Psoas muscle (tissue), 8 donors: ENCODE data around the gene KRT10. TPM values are rescaled to one million over a fixed set of nuclear protein-coding genes. Genes with fewer than 3 reads are reported as not detected.

ENCODE experiments used
- ATAC-seq, 4 donors: fragments of 200-7000 bp; cut with Tn5 transposase; one replicate each; pipeline ENCODE4 v1.9.1; 2020; ENCODE audit warnings: moderate library complexity in 3 of 4, mild to moderate bottlenecking in 2 of 4
- DNase-seq, 2 donors: peaks; one replicate each; pipeline ENCODE4 v3.0.0-alpha.2; 2020
- H3K27ac ChIP-seq: fragments of 200-600 bp; one replicate; pipeline ENCODE4 v1.8.0; 2022
- H3K27me3 ChIP-seq, 3 donors: fragments of 200-600 bp in 1 of 3; one replicate each; pipeline versions ENCODE4 v1.6.1 to v1.8.0; 2013 to 2022; ENCODE audit warnings: low read length in 2 of 3, mild to moderate bottlenecking in 2 of 3, moderate library complexity in 1 of 3; ENCODE audit not compliant: insufficient read depth in 3 of 3
- H3K36me3 ChIP-seq, 2 donors: fragments of 200-600 bp in 1 of 2; one replicate each; pipeline versions ENCODE4 v1.6.1 to v1.8.0; 2013 to 2022; ENCODE audit warnings: low read depth in 1 of 2, mild to moderate bottlenecking in 1 of 2, moderate library complexity in 1 of 2; ENCODE audit not compliant: insufficient read depth in 1 of 2
- H3K4me1 ChIP-seq: fragments of 200-600 bp; one replicate; pipeline ENCODE4 v1.8.0; 2022
- H3K4me3 ChIP-seq: fragments of 200-600 bp; one replicate; pipeline ENCODE4 v1.8.0; 2022; ENCODE audit warnings: mild to moderate bottlenecking
- H3K9me3 ChIP-seq: fragments of 200-600 bp; one replicate; pipeline ENCODE4 v1.8.0; 2022
- CTCF ChIP-seq: fragments of 200-600 bp; IDR thresholded peaks from one replicate; pipeline ENCODE4 v1.8.0; 2022; ENCODE audit warnings: antibody characterized with exemption
- WGBS, 3 donors: extraction: QIAGEN DNeasy Blood & Tissue Kit; methylation state at CpG; one replicate each; pipeline versions ENCODE4 v1.1.6 to v1.1.7; 2013; 5-methylcytosine and 5-hydroxymethylcytosine counted together
- intact Hi-C, 2 donors: fragments of 100-400 bp; cut with DNase I; formaldehyde crosslinking; loops; one replicate each; pipeline versions ENCODE4 v1.11.0 to v1.14.2; 2022
- long read RNA-seq, 2 donors: library from polyadenylated mRNA; unstranded; transcript quantifications; one replicate each; pipeline ENCODE4 v2.0.0, GENCODE V29; 2021
- polyA plus RNA-seq, 3 donors: library from polyadenylated mRNA; stranded (reverse); fragments of 200-250 nt; gene quantifications; one replicate each; pipeline ENCODE4 v1.2.3, GENCODE V29; 2013
- total RNA-seq, 4 donors: library from RNA; stranded (reverse); fragmentation: NEBNext Ultra II Directional in 2 of 4; extraction: Animal tissue kit (Norgen Biotek cat#: 25700) in 2 of 4; gene quantifications; one replicate each; pipeline versions ENCODE4 v1.2.1 to v1.2.4, GENCODE V29; 2021 to 2023
- donor health status: healthy with polysubstance abuse.
- donor health status: DM: no; HTN: no; CAD: no; lungs with moderate emphysema.
- donor health status: Bipolar disorder and iron deficiency.
- donor health status: healthy.
- donor health status: DM: yes; HTN: yes; CAD: no.
- donor health status: DM: no; HTN: no; CAD: no.
- donor health status: DM: no; HTN: no; CAD: no.
- donor health status: DM: yes; HTN: yes; CAD: no.

KRT10 gene
- 10 to 100 TPM; 24.2 to 32.9 (median 30.5) TPM for total RNA-seq
- polyA plus RNA-seq = 10 to 100 TPM; 23.3 to 38.8 (median 35.3) TPM
- long read RNA-seq, donor 1, partial matches to known transcripts = 26 of 27 reads
- long read RNA-seq, donor 1, other reads (novel, unspliced or antisense) = 0 of 27 reads
- long read RNA-seq, donor 2, partial matches to known transcripts = 32 of 33 reads
- long read RNA-seq, donor 2, other reads (novel, unspliced or antisense) = 0 of 33 reads

GRCh38 chr17:40822132-40822812 is at the start of gene KRT10:
Gene KRT10, minus strand, starts transcription at chr17:40822614. Its CDS starts 29 bp downstream, at chr17:40822585.
- Histone ChIP-seq H3K27me3 (no peaks in the 10 kb centered on the region), H3K9me3 (no peaks in the 10 kb centered on the region), H3K4me3 (no peak within 1 kb of the TSS), H3K4me1 (peaks cover 17% of the 10 kb centered on the region), H3K27ac (no peak within 1 kb of the TSS), H3K36me3 (peaks cover 1 to 7% of the 10 kb centered on the region in 2 donors)
- no peak for TF ChIP-seq CTCF
- intact Hi-C loops = no loop called here
- ATAC-seq (no peak), DNase-seq (no peak)
- 81 to 96% (median 91%) methylated on average over 7 of the region's 7 CpGs for WGBS, 3 donors

GRCh38 chr17:40871316-40871715 is 48.9 kb upstream of the KRT10 start:
- intact Hi-C loops = no loop called here
- Histone ChIP-seq H3K9me3 (no peaks in the 10 kb centered on the region), H3K4me3 (no peak overlapping the region), H3K4me1 (no peaks in the 10 kb centered on the region), H3K27ac (no peak overlapping the region), H3K27me3 (no peaks in the 10 kb centered on the region), H3K36me3 (no peaks in the 10 kb centered on the region)
- no peak for TF ChIP-seq CTCF
- DNase-seq (no peak), ATAC-seq (no peak)
- WGBS, 3 donors = 90 to 97% (median 96%) methylated on average over 7 of the region's 7 CpGs

GRCh38 chr17:40870136-40870535 is 47.7 kb upstream of the KRT10 start:
- TF ChIP-seq CTCF = no peak
- Histone ChIP-seq H3K4me3 (no peak overlapping the region), H3K27me3 (no peaks in the 10 kb centered on the region), H3K27ac (no peak overlapping the region), H3K9me3 (no peaks in the 10 kb centered on the region), H3K36me3 (no peaks in the 10 kb centered on the region), H3K4me1 (no peaks in the 10 kb centered on the region)
- no peak for ATAC-seq
- intact Hi-C loops = no loop called here
- 70 to 85% (median 79%) methylated on average over 4 of the region's 4 CpGs for WGBS, 3 donors
- no peak for DNase-seq

GRCh38 chr17:40866838-40867237 is 44.4 kb upstream of the KRT10 start, which contains the start of gene KRT12:
Gene KRT12, minus strand, starts transcription at chr17:40867223. Its CDS starts 37 bp downstream, at chr17:40867186.
- ATAC-seq (no peak), DNase-seq (no peak)
- Histone ChIP-seq H3K27ac (no peak within 1 kb of the TSS), H3K9me3 (no peaks in the 10 kb centered on the region), H3K27me3 (peaks cover 0 to 8% (median 0%) of the 10 kb centered on the region in 3 donors), H3K4me1 (no peaks in the 10 kb centered on the region), H3K36me3 (no peaks in the 10 kb centered on the region), H3K4me3 (no peak within 1 kb of the TSS)
- WGBS, 3 donors = 81 to 93% (median 81%) methylated on average over 8 of the region's 8 CpGs
- no peak for TF ChIP-seq CTCF
- intact Hi-C loops = no loop called here
